Hematopoietic multipotent progenitor cell treated with erythropoietin and hydrocortisone succinate and interleukin-3 and kit ligand, for 4 days (in vitro differentiated cells): Measurements from ENCODE around the gene CCDC88B.

Source experiments
- DNase-seq: peaks from one replicate; pipeline ENCODE4 v3.0.0-alpha.2; 2015

The CCDC88B gene

GRCh38 chr11:64339754-64340408, at the start of gene CCDC88B:
TSS of gene CCDC88B (plus strand) at chr11:64340204. CDS start at chr11:64340267, 63 bp downstream.
- peak; percentile 86 for DNase-seq

- DNase-seq = no peak
These were observed 49.4 kb upstream of the CCDC88B start for GRCh38 chr11:64290352-64291261.

GRCh38 chr11:64291262-64291751, 48.7 kb upstream of the CCDC88B start, which contains the start of gene KCNK4:
TSS of gene KCNK4 (plus strand) at chr11:64291302. CDS start at chr11:64293019, 1,717 bp downstream.
- no peak for DNase-seq

- DNase-seq = no peak
These were observed 48.1 kb upstream of the CCDC88B start for GRCh38 chr11:64291752-64292459.

- DNase-seq = no peak
These were observed 47.3 kb upstream of the CCDC88B start for GRCh38 chr11:64292460-64293254.

GRCh38 chr11:64294774-64295173, 45.2 kb upstream of the CCDC88B start:
- DNase-seq = no peak

GRCh38 chr11:64295760-64296159, 44.2 kb upstream of the CCDC88B start:
- no peak for DNase-seq

- DNase-seq = no peak
These were observed 43.8 kb upstream of the CCDC88B start for GRCh38 chr11:64296236-64296635.

- no peak for DNase-seq
These were observed 42.9 kb upstream of the CCDC88B start for GRCh38 chr11:64296830-64297698.

- DNase-seq = peak; percentile 62
These were observed 42.2 kb upstream of the CCDC88B start for GRCh38 chr11:64297699-64298358.

GRCh38 chr11:64298966-64299846, 40.8 kb upstream of the CCDC88B start:
- DNase-seq = peak; percentile 48

GRCh38 chr11:64299847-64300648, 40.0 kb upstream of the CCDC88B start, which contains the start of gene CATSPERZ:
TSS of gene CATSPERZ (plus strand) at chr11:64300358. CDS start at chr11:64300411, 53 bp downstream.
- DNase-seq = no peak

- DNase-seq = no peak
These were observed 36.6 kb upstream of the CCDC88B start for GRCh38 chr11:64303109-64304031.

GRCh38 chr11:64304032-64304315, 36.0 kb upstream of the CCDC88B start:
- DNase-seq = no peak

- DNase-seq = peak; percentile 98
These were observed 35.5 kb upstream of the CCDC88B start for GRCh38 chr11:64304316-64305072.

GRCh38 chr11:64305075-64305690, 34.8 kb upstream of the CCDC88B start, which contains the start of gene ESRRA:
TSS of gene ESRRA (plus strand) at chr11:64305524. CDS start at chr11:64307180, 1,656 bp downstream.
- DNase-seq = peak; percentile 100
